CD4-positive, alpha-beta T cell treated with Interferon alpha-2 for 1 hour (primary cell): ENCODE results near the gene SHROOM2.

Experiments
- DNase-seq, 2 donors: peaks; one replicate each; pipeline ENCODE4 v3.0.0-alpha.2; 2020 to 2022

SHROOM2 gene

DNA sequence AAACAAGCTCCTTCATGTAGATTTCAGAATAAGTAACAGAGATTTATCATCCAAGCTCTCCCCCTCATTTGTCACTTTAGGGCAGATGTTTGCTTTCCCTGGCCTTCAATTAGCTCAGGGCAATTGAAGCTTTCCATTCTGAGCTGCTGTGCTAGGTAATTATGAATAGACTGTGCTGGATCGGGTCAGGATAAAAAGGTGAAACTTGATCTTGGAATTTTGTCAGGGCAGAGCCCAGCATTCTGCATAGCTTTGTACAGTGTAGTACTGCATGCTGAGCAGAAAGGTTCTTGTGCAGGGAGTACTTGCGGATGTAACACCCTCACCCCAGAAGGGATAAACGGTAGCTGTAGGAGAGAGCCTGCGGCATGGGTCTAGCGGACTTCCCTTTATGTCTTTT, 116.9 kb downstream of the SHROOM2 start:
- no peak for DNase-seq

DNA sequence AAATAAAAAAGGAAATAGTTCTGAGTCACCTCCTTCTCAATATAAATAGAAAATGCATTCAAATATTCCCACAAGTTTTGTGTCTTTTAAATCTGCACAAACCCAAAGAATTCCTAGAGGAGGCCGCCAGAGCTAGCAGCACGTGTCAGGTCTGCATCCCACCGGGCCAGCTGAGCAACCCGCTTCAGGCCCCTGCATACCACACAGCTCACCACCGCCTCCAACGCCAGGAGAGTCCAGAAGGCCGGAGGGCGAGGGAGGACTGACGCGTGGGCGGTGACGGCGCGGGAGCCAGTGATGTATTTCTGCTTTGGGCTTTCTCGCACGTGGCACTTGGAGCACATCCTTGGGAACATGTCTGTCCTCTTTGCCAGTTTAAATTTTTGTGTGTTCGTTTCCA, 119.1 kb downstream of the SHROOM2 start:
- DNase-seq, result no peak

DNA sequence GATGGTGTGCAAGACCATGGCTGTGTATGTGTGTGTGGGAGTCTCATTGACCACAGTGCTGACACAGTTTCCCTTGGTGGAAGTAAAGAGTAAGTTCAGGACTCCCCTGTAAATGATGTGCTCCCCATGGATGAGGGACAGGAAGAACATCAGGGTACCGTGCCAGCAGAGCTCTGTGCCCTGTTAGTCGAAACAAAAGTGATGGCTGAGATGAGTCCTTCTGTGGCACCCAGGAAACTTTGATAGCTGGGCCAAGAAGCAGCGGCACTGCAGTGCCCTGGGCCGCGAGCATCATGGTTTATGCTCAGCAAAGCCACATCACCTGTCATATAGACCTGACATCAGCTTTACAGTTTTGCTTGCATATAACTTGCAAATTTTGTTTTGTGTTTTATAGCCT, 119.5 kb downstream of the SHROOM2 start:
- no peak for DNase-seq

DNA sequence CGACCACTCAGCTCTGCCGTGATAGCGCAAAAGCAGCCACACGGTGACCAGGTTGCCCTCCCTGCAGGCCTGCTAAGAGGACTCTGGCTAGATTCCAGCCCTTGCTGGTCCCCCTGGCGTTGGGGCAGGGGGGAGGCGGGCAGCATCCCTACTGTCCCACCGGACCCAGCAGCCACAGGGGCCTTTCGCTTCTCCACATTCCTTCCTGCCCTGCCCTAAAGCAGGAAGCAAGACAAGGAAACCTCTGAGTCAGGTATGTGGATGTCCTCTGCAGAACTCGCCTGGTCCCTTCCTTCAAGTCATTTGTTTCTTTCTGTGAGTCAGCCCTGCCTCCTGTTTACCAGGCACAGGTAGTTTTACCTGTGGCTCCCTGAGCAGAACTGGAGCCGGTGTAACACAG, 120.7 kb downstream of the SHROOM2 start:
- no peak for DNase-seq

DNA sequence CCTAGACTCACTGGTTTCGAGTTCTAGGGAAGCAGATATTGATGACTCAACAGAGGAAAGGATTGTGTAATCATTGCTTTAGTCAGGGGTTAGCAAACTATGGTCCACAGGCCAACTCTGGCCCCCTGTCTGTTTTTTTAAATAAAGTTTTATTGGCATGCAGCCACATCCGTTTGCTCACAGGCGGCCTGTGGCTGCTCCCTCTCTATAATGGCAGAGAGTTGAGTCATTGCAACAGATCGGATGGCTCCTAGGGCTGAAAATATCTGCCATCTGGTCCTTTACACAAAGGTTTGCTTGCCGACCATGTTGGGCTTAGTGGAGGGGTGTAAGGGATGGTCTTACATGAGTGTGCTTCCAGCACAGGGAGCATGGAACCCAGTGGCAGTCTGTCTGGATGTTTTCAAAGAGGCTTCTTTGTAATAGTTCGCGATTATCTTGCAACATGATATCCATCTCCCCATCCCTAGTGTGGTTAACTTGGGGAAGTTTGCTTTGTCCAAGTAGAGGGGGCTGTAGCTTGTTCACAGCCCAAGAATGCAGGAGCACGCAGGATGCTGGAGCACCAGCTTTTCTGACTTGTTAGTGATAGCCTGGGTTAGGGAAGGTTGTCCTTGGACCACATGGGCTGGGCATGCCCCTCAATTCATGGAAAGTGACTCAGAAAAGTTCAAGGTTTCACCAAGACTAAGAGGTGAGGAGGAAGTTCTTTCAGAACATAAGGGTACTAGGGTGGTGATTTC, 121.6 kb downstream of the SHROOM2 start:
- DNase-seq, result no peak

DNA sequence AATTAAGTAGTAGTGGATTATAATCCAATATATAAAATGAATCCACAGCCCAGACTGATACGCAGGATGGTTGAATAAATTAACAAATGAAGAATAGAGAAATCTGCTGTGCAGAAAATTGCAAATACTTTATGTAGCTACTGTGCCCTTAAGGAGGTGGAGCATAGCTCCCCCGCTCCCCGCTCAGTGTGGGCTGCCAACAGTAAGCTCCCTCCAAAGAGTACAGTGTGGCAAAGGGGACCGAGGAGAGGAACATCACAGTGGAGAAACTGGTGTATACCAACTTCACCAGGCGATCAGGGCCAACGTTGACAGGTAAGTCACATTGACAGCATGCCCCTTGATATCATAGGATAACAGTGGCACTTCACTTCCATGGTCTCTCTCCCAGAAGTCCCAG, 123.0 kb downstream of the SHROOM2 start:
- DNase-seq, result no peak

DNA sequence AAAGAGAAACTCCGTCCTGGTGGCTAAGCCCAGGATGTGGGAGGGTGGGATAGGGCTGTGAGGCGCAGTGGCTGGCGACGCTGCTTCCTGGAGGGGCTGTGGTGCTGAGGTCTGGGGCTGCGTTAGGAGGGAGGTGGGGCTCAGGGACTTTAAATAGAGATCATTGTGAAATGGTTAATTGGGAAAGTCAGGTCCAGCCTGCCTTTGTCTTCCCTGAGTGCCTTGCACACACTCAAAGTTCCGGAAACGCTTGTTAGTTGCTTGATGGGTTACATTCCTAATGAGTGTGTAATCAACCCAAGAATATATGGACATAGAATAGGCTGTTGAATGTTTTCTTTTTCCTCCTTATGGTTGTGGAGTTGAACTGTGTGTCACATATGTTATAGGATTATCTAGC, 125.3 kb downstream of the SHROOM2 start:
- no peak for DNase-seq

DNA sequence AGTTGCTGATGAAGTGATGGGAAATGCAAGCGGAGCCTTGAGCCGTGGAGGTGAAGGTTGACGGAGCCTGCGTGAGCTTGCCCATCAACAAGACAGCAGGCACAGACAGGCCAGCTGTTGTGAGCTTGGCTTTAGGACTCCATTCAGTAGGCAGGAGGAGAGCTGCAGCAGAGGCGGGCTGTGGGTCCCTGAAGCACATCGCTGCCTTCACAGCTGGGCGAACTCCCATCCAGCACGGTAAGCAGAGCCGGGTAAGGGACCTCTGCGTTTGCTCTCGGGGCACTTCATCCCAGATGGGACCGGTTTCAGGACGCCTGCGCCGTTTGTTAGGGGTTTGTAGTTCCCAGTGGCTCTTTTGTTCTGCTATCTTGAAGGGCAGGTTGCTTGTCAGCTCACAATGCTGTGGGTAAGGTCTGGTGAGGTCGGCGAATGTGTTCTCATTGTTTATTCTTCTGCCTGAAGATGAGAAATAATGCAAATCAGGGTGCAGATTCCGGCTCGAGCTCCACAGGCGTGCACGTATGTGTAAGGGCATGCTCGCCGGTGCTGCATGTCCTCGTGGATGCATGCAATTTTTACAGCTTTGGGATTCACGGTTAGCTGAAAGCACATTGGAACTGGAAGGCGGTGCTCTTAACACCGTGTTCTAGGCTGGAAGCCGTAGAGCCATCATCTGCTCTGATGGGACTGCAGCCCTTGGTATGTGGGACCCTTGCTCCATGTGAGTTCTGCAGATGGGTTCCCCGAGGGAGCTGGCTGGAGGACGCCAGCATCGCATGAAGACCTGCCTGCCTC, 126.3 kb downstream of the SHROOM2 start:
- DNase-seq, result no peak

DNA sequence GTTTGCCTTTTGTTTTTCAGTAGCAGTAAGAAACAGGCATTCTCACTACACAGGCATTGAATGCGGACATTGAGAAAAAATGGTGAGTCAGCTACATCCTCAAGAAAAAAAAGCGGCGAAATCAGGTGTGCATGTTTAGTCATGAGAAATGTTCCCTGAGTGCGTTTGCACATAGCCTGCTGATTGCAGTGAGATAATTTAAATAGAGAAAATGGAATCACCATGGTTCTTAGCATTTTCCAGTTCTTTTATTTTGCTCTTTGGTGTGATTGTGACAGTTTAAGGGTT, 126.9 kb downstream of the SHROOM2 start:
- no peak for DNase-seq

DNA sequence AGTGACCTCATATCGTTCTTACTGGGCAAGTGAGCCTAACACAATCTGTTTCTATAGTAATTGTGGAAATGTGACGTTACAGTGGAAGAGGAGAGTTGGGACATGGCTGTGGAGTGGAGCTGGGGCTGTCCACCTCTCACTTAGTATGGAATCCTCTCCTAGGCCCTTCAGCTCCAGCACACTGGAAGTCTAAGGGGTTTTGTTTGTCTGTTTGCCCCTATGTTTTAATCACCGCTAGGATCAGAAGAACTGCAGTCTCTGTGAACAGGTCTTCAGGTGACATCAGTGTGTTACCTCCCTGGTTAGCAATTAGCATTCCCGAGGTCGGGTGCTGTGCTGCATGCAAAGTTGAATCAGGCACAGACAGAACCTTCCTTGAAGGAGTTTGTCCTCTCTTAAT, 131.6 kb downstream of the SHROOM2 start:
- DNase-seq, result no peak

DNA sequence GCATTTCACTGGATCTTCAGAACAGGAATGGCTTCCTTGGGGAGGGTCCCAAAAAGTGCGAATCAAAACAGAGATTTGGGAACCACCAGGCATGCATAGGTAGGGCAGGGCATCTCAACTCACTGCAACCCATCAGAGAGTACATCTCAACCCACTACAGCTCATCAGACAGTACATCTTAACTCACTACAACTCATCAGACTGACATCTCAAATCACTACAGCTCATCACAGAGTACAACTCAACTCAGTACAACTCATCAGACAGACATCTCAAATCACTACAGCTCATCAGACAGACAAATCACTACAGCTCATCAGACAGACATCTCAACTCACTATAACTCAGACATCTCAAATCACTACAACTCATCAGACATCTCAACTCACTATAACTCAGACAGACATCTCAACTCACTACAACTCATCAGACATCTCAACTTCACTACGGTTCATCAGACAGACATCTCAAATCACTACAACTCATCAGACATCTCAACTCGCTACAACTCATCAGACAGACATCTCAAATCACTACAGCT, 133.5 kb downstream of the SHROOM2 start:
- no peak for DNase-seq

DNA sequence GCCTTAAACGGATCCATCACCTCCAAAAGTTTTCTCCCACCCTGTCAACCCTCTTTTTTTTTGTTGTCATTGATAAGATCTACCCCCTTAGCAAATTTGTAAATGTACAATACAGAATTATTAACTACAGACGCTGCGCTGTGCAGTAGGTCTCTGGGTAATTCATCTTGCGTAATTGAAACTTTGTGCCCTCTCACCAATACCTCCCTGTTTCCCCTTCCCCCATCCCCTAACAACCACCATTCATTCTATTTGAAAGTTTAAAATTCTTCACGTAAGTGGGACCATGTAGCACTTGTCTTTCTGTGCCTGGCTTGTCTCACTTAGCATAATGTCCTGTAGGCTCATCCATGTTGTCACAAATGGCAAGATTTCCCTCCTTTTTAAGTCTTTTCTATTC, 135.2 kb downstream of the SHROOM2 start:
- DNase-seq, result no peak

DNA sequence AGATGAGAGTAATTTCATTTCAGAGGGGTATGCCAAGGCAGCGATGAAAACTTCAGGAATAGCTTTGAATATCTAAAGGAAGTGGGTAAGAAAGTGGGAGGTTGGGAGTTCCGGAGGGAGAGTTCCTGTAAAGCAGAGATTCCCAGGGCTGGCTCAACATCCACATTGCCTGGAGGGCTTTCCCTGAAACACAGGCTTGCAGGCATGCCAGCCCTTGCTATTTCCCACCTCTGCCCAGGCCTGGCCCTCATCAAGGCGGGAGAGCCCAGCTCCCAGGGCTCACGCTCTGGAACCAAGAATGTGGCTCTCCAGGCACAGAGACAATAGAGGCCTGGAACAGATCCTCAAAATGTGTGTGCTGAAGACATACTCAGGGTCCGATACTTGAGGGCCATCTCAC, 137.1 kb downstream of the SHROOM2 start:
- DNase-seq, result no peak

DNA sequence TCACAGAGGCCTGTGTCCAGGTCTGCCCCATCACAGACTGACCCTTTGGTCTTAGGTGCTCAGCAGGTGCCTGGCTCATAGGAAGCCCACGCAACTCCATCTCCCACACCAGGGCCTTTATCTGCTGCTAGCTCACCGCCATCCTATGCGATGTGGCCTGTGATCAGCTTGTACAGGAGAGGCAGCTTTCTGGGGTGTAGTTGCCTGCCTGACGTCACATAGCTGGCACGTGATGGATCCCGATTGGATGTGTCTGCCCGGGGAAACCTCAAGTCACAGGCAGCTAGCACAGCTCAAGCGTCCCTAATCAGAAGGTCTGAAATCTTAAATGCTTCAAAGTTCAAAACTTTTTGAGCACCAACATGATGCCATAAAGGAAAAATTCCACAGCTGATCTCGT, 139.8 kb downstream of the SHROOM2 start:
- DNase-seq, result no peak

DNA sequence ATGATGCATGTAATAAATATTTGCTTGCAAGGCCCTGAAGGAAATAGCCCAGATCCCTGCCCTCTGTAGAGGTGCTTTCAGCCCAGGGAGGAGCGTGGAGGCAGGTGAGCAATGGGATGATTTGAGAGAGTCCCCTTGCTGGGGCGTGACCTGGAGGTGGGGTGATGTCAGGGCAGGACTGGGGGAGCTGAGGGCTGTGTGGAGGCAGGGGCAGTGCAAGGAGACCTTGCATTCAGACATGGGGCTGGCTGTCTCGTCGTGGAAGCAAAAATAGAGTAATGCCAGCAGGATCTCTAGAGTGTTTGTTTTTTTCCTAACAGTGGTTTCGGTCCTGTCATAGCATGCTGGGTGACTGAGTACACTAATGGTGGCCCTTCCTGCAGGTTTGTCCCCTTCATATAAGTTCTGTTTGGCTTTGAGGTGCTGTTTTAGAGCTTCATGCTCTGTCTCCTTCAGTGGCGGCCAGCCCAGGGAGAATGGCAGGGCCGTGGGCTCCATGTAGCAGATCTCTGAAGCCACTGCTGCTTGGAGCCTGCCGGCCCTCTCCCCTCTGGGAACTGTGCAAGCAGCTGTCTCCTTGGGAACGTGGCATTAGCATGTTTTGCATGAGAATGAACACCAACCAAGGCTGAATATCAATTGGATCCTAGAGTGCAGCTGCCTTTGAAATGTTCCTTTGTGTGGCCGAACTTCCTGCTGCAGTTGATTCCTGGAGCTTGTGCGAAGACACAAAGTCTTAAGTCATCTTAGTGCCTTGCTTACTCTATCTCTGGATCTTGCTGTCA, 141.7 kb downstream of the SHROOM2 start:
- DNase-seq, result no peak

DNA sequence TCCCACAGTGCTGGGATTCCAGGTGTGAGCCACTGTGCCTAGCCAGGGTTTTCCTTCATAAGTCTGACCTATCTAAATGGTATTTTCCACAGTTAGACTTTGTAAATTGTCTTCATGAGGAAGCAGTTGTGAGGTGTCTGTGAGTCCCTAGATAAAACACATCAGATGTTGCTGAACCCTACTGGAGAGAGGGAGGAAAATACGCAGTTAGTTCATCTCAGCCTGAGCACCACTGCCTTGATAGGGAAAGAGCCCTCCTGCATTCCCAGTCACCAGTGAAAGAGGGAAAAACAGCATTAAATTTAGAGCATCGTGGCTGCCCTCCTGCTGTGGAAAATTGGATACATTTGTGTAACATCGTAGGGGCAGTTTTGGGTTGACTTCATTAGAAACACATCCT, 149.2 kb downstream of the SHROOM2 start:
- no peak for DNase-seq

DNA sequence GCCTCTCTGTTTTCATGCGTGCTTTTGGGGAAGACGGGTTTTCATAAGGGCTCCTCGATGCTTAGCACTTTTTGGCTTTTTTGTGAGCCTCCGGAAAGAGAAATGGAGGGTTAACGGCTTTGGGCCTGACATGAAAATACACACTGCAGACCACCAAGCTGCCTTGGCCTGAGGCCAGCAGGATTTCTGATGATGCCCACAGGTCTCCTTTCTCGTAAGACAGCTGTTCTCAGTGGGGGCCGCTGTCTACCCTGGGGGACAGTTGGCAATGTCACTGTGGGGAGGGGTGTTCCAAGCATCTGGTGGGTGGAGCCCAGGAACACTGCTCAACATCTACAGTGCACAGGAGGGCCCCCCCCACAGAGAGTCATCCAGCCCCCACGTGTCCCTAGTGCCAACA, 151.5 kb downstream of the SHROOM2 start:
- DNase-seq, result no peak

DNA sequence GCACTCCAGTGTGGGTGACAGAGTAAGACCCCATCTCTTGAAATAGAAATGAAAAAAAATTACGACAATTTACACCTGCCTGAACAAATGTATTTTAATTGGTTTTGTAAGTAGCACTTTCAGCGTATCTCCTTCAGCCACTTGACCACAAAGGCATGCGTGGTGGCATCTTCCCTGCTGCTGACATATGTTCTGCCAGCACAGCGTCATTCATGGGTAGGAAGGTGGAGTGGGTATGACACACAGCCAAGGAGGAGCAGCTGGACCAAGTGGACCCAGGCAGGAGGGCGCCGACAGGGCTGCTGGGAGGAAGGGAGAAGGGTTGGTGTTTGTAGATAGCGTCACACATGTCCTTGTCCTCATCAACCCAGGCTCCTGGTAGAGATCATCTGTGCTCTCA, 152.3 kb downstream of the SHROOM2 start:
- DNase-seq, result no peak

DNA sequence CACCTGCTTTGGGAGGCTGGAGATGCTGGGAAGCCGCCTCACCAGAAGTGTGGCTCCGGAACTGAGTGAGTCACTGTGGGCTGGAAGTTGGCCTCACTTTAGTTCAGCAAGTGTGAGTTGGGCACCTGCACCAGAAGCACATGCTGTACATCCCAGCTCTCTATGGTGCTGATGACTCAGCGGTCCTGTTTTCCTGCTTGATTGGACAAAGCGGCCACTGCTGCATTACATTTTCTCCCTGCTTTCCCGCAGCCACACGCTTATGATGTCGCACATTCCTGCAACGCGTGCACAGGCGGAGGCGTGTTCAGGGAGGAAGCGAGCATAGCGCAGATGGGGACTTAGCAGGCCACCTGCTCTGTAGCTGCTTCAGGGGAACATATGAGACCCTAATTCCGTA, 154.2 kb downstream of the SHROOM2 start:
- DNase-seq, result no peak

DNA sequence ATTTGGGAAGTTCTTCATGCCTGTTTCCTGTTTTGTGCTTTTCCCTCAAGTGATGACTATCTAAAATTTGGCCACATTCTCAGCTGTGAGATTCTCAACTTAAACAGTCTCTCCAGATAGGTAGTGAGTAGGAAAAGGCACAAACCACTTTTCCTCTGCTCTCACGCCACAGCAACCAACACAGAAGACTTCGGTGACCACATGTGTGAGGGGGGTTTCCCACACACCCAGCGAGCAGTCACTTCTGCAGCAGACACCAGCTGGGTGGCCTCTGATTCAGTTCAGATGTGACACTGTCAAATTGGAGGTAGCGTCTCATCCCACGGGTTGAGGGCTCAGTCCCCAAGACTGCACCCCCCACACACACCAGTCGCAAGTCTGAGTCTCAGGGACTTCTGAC, 155.9 kb downstream of the SHROOM2 start:
- peak; percentile 20 to 35 for DNase-seq

DNA sequence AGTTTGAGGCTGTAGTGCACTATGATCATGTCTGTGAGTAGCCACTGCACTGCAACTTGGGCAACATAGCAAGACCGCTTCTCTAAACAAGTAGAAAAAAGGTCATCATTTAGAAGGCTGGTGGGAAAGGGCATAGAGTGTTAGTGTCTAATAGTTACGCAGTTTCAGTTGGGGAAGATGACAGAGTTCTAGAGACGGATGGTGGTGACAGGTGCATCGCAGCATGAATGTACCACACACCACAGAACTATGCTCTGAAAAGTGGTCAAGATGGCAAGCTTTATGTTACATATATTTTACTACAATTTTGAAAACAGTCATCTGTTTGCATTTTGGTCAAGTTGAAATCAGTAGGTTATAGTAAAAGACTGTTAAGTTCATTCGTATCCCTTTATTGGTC, 157.2 kb downstream of the SHROOM2 start:
- no peak for DNase-seq

DNA sequence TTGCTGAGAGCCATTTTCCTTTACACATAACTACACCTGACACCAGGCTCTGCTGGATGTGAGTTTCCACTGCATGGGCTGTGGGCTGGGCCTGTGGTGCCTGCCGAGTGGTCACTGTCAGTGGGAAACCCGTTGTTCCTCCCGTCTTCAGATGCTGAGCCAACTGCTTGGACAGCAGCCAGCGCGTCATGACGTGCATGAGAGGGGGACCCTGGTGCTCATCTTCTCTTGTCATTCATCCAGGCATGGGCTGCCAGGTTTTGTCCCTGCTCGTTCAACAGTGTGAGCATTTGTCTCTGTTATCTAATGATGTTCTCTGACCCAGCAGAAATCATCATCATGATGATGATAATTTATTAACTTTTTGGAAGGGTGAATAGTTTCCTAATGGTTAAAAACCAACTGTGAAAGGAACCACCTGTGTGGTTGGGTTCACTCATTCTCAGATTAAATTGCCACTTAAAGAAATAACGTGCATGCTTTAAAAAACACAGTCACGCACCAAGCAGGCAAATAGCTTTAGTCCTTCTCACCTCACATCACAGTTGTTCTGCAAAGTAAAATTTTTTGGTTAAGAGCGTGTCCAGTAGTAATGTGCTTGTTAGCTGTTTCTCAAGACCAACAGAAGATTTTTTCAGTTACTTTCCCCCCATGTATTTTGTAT, 161.0 kb downstream of the SHROOM2 start:
- no peak for DNase-seq

DNA sequence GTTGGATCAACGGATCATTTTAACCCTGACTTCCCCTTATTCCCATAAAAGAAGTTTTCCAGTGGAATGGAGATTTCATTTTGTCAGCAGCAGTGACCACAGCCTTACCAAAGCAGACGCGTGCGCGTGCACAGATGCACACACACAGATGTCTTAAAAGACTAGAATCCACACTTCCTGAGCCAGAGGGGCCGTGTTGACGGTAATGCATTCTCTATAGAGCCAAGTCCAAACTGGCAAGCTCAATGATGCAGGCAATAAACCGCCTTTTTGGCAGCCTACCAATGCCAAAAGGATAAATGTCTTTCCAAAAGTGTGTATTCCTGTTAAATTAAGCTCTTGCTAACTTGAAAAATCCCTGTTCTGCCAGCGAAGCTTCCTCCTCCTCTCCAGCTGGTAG, 162.2 kb downstream of the SHROOM2 start:
- no peak for DNase-seq
